B cell (primary cell): ENCODE data around the gene C1orf198. TPM values are rescaled to one million over a fixed set of nuclear protein-coding genes. Genes with fewer than 3 reads are reported as not detected.

Experiments
- ATAC-seq: fragments of 200-7000 bp; cut with Tn5 transposase; one replicate; pipeline ENCODE4 v1.10.0; 2021; ENCODE audit warnings: low read depth, mild to moderate bottlenecking, moderate number of reproducible peaks, moderate library complexity
- CTCF ChIA-PET: fragments of 350-600 bp; sonication (Branson Sonifier 250); formaldehyde crosslinking; loops from one replicate; lab custom pipeline; 2021; ENCODE audit warnings: antibody characterized with exemption, inconsistent platforms; lab: Charles Lee
- POLR2A ChIA-PET: fragments of 350-600 bp; sonication (Branson Sonifier 250); formaldehyde crosslinking; loops from one replicate; lab custom pipeline; 2021; ENCODE audit warnings: antibody characterized with exemption; lab: Charles Lee
- DNase-seq: peaks from one replicate; pipeline ENCODE4 v3.0.0; 2013
- H2AFZ ChIP-seq: 2 replicates; pipeline ENCODE4 v1.6.1; 2012; ENCODE audit warnings: mild to moderate bottlenecking, low read depth, low read length; ENCODE audit not compliant: insufficient read depth, poor library complexity, severe bottlenecking
- H3K27ac ChIP-seq, 2 donors: 1 replicate in 1 of 2; 2 replicates in 1 of 2; pipeline ENCODE4 v1.5.1; 2012 to 2013; ENCODE audit warnings: low read length in 2 of 2, mild to moderate bottlenecking in 2 of 2, moderate library complexity in 1 of 2
- H3K27me3 ChIP-seq, 4 experiments: fragments of 200-600 bp in 1 of 4; sonication (generic) in 1 of 4; replicated peaks in 1 of 4; 1 replicate in 2 of 4; 2 replicates in 2 of 4; pipeline versions ENCODE4 v1.6.1 to v1.7.0; 2013 to 2016; ENCODE audit warnings: low read length in 3 of 4, mild to moderate bottlenecking in 2 of 4, mixed read lengths in 1 of 4, moderate library complexity in 1 of 4; ENCODE audit not compliant: insufficient read depth in 4 of 4, control insufficient read depth in 3 of 4; ENCODE audit errors: control extremely low read depth in 1 of 4
- H3K36me3 ChIP-seq, 2 experiments: replicated peaks in 1 of 2; 1 replicate in 1 of 2; 2 replicates in 1 of 2; pipeline versions ENCODE4 v1.6.1 to v1.7.1; 2013; ENCODE audit warnings: low read length in 1 of 2; ENCODE audit not compliant: insufficient read depth in 2 of 2, control insufficient read depth in 1 of 2; ENCODE audit errors: control extremely low read depth in 1 of 2, extremely low read depth in 1 of 2
- H3K4me1 ChIP-seq, 2 donors: fragments of 200-600 bp in 1 of 2; sonication (generic) in 1 of 2; 1 replicate in 1 of 2; 2 replicates in 1 of 2; pipeline versions ENCODE4 v1.5.1 to v1.6.1; 2013 to 2017; ENCODE audit warnings: low read length in 2 of 2; ENCODE audit not compliant: control insufficient read depth in 2 of 2, insufficient read depth in 2 of 2
- H3K4me2 ChIP-seq: replicated peaks from 2 replicates; pipeline ENCODE3; 2012; ENCODE audit warnings: mild to moderate bottlenecking, low read depth, low read length; ENCODE audit not compliant: poor library complexity, severe bottlenecking
- H3K4me3 ChIP-seq, 5 experiments: fragments of 200-600 bp in 1 of 5; sonication (generic) in 1 of 5; 1 replicate in 3 of 5; 2 replicates in 2 of 5; pipeline versions ENCODE4 v1.5.1 to v1.7.0; 2011 to 2016; ENCODE audit warnings: low read length in 4 of 5, mild to moderate bottlenecking in 4 of 5, low read depth in 2 of 5, control low read depth in 1 of 5, moderate library complexity in 1 of 5; ENCODE audit not compliant: insufficient read depth in 1 of 5; ENCODE audit errors: control extremely low read depth in 1 of 5, extremely low read depth in 1 of 5
- H3K79me2 ChIP-seq: fragments of 200-600 bp; sonication (generic); one replicate; pipeline ENCODE4 v1.6.0; 2016; ENCODE audit warnings: low read length; ENCODE audit not compliant: control insufficient read depth, insufficient read depth
- H3K9ac ChIP-seq: fragments of 200-600 bp; sonication (generic); 2 replicates; pipeline ENCODE4 v1.6.1; 2017; ENCODE audit warnings: mild to moderate bottlenecking, low read length, moderate library complexity
- H3K9me3 ChIP-seq, 3 donors: one replicate each; pipeline versions ENCODE4 v1.6.1 to v1.7.1; 2013; ENCODE audit warnings: low read length in 2 of 3; ENCODE audit not compliant: control insufficient read depth in 2 of 3, insufficient read depth in 1 of 3; ENCODE audit errors: control extremely low read depth in 1 of 3
- H4K20me1 ChIP-seq: 2 replicates; pipeline ENCODE4 v1.6.0; 2012; ENCODE audit warnings: mild to moderate bottlenecking, low read length; ENCODE audit not compliant: insufficient read depth, control insufficient read depth, poor library complexity, severe bottlenecking
- H3K27ac Mint-ChIP-seq: one replicate; pipeline ENCODE4 v1.8.0; 2021; ENCODE audit warnings: mixed read lengths
- H3K27me3 Mint-ChIP-seq: one replicate; pipeline ENCODE4 v1.8.0; 2021; ENCODE audit warnings: mixed read lengths
- H3K4me1 Mint-ChIP-seq: one replicate; pipeline ENCODE4 v1.8.0; 2021; ENCODE audit warnings: mixed read lengths
- H3K4me3 Mint-ChIP-seq: one replicate; pipeline ENCODE4 v1.8.0; 2021; ENCODE audit warnings: mixed read lengths
- H3K9me3 Mint-ChIP-seq: one replicate; pipeline ENCODE4 v1.8.0; 2022; ENCODE audit warnings: mixed read lengths; ENCODE audit not compliant: insufficient read depth
- EZH2 ChIP-seq: IDR thresholded peaks from 2 replicates; pipeline ENCODE4 v1.6.1; 2012; ENCODE audit warnings: borderline replicate concordance, low read depth, mild to moderate bottlenecking, moderate library complexity, low read length; ENCODE audit not compliant: insufficient read depth, poor library complexity, severe bottlenecking
- WGBS: methylation state at CpG from one replicate; pipeline ENCODE4 v1.1.5; 2013; ENCODE audit warnings: missing lambda C conversion rate; ENCODE audit not compliant: insufficient coverage; 5-methylcytosine and 5-hydroxymethylcytosine counted together
- intact Hi-C: fragments of 100-400 bp; cut with micrococcal nuclease; formaldehyde crosslinking; loops from one replicate; pipeline ENCODE4 v1.10.0; 2022
- polyA plus RNA-seq: library from polyadenylated mRNA; depleted of rRNA; stranded (reverse); fragments of >200 nt; gene quantifications from 2 replicates; pipeline ENCODE4 v1.2.3, GENCODE V29; 2012
- total RNA-seq, 2 donors: library from RNA; stranded (reverse); fragments of 120-200 nt in 1 of 2; gene quantifications; 1 replicate in 1 of 2; 2 replicates in 1 of 2; pipeline versions ENCODE4 v1.2.3 to v1.2.4, GENCODE V29; 2013 to 2022
- TF ChIP-seq, protein P1 (sequence below): fragments of 200-600 bp; IDR thresholded peaks from one replicate; pipeline ENCODE4 v1.8.0; 2022; ENCODE audit warnings: antibody characterized with exemption, mild to moderate bottlenecking

Gene C1orf198
- total and polyA plus RNA-seq, 2 donors (not counting 1 experiment from before 2014, with no cell fraction given): 1.0 to 6.6 TPM

DNA sequence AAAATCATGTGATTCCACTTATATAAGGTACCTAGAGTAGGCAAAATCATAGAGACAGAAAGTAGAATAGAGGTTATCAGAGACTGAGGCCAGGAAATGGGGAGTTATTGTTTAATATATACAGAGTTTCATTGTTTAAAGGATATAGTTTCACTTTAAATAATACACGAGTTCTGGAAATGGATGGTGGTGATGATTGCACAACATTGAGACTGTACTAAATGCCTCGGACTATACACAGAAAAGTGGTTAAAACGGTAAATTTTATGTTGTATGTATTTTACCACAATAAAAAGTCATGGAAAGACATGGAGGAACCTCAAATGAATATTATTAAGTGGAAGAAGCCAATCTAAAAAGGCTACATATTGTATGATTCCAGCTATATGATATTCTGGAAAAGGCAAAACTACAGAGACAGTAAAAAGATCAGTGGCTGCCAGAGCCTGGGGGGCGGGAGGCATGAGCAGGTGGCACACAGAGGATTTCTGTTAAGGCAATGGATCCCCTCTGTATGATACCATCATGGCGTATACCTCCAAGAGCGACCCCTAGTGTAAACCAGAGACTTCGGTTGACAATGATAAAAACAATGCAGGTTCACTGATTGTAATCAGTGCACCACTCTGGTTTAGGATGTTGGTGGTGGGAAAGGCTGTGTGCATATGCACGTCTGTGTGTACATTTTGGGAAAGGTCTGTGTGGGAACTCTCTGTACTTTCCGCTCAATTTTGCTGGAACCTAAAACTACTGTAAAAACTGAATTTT is 7.5 kb downstream of the C1orf198 start:
- no peak overlapping the region for H3K4me3 Mint-ChIP-seq
- Histone ChIP-seq H4K20me1 (no peaks in the 10 kb centered on the region), H3K4me2 (no peak overlapping the region), H3K9ac (no peak overlapping the region), H3K36me3 (no peaks in the 10 kb centered on the region), H3K79me2 (no peaks in the 10 kb centered on the region), H2AFZ (no peak overlapping the region), H3K27ac (no peak overlapping the region), H3K27me3 (no peaks in the 10 kb centered on the region), H3K4me1 (peaks cover 0 to 4% of the 10 kb centered on the region in 2 donors), H3K9me3 (no peaks in the 10 kb centered on the region), H3K4me3 (no peak overlapping the region)
- peaks cover 7% of the 10 kb centered on the region for H3K4me1 Mint-ChIP-seq
- ChIA-PET CTCF (no interaction called here), POLR2A (no interaction called here)
- H3K27me3 Mint-ChIP-seq: no peaks in the 10 kb centered on the region
- no peaks in the 10 kb centered on the region for H3K9me3 Mint-ChIP-seq
- intact Hi-C loops: no loop called here
- H3K27ac Mint-ChIP-seq: no peak overlapping the region
- ATAC-seq: no peak
- DNase-seq: no peak
- 97% methylated on average over 3 of the region's 9 CpGs for WGBS
- no peak for TF ChIP-seq EZH2
- TF ChIP-seq, protein P1, sequence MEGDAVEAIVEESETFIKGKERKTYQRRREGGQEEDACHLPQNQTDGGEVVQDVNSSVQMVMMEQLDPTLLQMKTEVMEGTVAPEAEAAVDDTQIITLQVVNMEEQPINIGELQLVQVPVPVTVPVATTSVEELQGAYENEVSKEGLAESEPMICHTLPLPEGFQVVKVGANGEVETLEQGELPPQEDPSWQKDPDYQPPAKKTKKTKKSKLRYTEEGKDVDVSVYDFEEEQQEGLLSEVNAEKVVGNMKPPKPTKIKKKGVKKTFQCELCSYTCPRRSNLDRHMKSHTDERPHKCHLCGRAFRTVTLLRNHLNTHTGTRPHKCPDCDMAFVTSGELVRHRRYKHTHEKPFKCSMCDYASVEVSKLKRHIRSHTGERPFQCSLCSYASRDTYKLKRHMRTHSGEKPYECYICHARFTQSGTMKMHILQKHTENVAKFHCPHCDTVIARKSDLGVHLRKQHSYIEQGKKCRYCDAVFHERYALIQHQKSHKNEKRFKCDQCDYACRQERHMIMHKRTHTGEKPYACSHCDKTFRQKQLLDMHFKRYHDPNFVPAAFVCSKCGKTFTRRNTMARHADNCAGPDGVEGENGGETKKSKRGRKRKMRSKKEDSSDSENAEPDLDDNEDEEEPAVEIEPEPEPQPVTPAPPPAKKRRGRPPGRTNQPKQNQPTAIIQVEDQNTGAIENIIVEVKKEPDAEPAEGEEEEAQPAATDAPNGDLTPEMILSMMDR: no peak

DNA sequence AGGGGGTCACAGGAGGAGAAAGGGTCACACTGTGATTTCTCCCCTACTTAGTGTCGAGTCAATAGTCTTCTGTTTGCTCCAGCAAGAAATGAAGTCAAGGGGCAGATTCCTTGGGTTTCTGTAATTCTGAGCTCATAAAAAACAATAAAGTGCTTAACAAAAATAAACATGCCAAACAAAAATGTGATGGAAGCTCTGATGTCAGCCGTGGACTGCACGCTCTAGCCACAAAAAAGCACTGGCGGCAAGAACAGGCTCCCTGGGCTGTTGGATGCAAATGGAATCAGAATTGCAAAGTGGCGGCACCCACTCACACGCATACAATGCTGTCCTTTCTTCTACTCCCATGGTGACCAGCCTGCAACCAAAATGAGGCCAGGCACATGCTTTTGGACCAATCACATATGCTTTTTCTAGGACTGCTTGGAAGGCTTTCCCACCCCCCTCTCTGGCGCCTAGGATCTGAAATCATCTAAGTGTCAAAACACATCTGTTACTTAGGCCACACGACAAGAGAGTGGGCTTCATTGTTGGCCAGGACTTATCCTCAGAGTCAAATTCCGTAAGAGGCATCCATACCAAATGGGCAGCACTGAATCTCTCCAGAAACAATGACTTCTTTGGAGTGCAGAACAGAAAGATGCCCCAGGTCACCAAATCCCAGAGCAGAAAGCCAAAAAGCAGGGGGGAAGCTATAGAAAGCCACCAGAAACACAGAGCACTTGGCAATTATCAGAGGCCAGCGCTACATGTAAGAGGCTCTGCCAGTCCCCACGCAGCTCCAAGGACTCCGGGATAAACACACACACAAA is 9.2 kb downstream of the C1orf198 start:
- no peak for ATAC-seq
- H3K9me3 Mint-ChIP-seq: no peaks in the 10 kb centered on the region
- no peak overlapping the region for H3K4me3 Mint-ChIP-seq
- no peak overlapping the region for H3K27ac ChIP-seq
- H3K4me1 Mint-ChIP-seq: peaks cover 7% of the 10 kb centered on the region
- intact Hi-C loops: no loop called here
- TF ChIP-seq EZH2: no peak
- ChIA-PET POLR2A (no interaction called here), CTCF (no interaction called here)
- 97% methylated on average over 10 of the region's 12 CpGs for WGBS
- H3K9ac ChIP-seq: no peak overlapping the region
- H3K9me3 ChIP-seq: no peaks in the 10 kb centered on the region
- no peak for DNase-seq
- no peaks in the 10 kb centered on the region for H3K36me3 ChIP-seq
- no peaks in the 10 kb centered on the region for H3K79me2 ChIP-seq
- H3K27ac Mint-ChIP-seq: no peak overlapping the region
- no peak overlapping the region for H3K4me2 ChIP-seq
- no peaks in the 10 kb centered on the region for H4K20me1 ChIP-seq
- no peak overlapping the region for H2AFZ ChIP-seq
- H3K4me3 ChIP-seq: no peak overlapping the region
- peaks cover 0 to 4% of the 10 kb centered on the region in 2 donors for H3K4me1 ChIP-seq
- no peaks in the 10 kb centered on the region for H3K27me3 Mint-ChIP-seq
- no peaks in the 10 kb centered on the region for H3K27me3 ChIP-seq
